Stimulated activated CD8-positive, alpha-beta memory T cell treated with anti-CD3 and anti-CD28 coated beads, Interleukin-4, amount 100 ng/mL, for 4 hours (primary cell): ENCODE measurements around the gene ZDHHC3.

ENCODE experiments used
- DNase-seq, 2 donors: peaks; one replicate each; pipeline ENCODE4 v3.0.0-alpha.2; 2020; ENCODE audit warnings: low read depth in 2 of 2, low spot score in 1 of 2

ZDHHC3 gene

DNA sequence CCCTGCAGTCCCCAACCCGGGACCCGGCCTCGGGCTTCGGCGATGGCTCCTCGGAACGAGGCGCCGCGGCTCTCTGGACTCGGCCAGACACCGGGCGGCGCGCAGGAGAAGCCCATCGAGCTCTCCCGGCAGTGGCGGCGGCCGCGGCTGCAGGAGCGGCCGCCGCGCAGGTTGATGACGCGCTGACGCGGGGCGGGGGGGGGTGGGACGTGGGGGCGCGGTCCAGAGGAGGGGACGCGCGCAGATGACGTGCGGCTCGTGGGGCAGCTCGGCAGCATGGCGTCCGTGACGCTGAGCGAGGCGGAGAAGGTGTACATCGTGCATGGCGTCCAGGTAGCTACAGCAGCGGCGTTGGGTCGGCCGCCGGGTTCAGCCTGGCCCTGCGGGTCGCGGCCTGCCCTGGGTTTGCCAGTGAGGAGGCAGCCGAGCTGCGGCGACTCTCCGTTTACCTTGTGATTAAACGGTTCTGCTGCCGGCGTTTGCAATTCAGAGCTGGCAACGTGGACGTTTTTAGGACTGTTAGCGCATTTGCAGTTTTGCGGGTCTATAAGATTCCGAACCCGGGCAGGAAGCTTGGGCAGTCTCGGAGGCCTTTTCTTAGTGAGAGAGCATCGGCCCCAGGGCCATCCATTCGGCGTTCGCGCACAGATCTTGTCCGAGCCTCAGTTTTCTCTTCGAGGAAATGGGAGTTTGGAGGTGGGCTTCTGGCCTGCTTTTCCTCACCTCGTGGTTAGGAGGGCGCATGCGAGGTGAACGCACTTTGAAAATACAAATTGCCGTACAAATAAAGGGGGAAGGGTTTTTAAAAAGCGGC lies at the start of gene ZDHHC3, which contains the start of gene EXOSC7:
TSS of gene ZDHHC3 (minus strand) at position 173 of the 814 bp plus-strand sequence. CDS start 16,738 bp downstream, outside the sequence.
TSS of gene EXOSC7 (plus strand) at position 243 of the 814 bp plus-strand sequence. CDS start at position 277, 34 bp downstream.
- peak; percentile 59 to 76 for DNase-seq

DNA sequence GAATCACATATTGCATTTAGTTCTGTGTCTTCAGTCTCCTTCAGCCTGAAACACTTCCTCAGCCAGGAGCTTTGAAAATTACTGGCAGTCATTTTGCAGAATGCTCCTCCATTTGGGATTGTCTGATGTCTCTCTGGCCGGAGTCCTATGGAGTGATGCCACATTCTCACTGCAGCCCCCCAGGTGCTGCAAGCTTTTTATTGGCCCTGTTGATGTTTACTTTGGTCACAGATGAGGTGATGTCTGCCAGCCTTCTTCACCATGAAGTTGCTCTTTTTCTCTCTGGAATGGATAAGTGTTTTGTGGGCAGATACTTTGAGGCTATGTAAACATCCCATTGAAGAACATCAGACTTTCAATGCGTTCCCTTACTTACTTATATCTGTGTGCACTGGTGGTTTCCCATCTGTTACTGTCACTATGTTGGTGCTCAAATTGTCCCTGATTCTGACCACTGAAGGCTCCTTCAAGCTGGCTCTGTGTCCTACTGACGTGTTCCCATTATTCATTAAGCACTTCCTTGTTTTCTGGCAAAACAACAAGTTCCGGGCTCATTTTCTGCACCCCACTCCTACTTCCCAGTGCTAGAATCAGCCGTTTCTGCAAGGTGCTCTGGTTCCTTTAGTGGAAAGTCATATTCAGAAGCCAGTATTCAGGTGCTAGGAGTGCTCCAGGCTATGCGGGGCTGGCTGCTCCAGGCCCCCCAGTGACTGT lies 48.7 kb upstream of the ZDHHC3 start:
- no peak for DNase-seq

DNA sequence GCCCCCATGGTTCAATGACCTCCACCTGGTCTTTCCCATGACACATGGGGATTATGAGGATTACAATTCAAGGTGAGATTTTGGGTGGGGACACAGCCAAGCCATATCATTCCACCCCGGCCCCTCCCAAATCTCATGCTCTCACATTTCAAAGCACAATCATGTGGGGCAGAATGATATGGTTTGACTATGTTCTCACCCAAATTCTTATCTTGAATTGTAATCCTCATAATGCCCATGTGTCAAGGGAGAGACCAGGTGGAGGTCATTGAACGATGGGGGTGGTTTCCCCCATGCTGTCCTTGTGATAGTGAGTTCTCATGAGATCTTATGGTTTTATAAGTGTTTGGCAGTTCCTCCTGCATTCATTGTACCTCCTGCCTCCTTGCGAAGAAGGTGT lies 47.7 kb upstream of the ZDHHC3 start:
- no peak for DNase-seq

DNA sequence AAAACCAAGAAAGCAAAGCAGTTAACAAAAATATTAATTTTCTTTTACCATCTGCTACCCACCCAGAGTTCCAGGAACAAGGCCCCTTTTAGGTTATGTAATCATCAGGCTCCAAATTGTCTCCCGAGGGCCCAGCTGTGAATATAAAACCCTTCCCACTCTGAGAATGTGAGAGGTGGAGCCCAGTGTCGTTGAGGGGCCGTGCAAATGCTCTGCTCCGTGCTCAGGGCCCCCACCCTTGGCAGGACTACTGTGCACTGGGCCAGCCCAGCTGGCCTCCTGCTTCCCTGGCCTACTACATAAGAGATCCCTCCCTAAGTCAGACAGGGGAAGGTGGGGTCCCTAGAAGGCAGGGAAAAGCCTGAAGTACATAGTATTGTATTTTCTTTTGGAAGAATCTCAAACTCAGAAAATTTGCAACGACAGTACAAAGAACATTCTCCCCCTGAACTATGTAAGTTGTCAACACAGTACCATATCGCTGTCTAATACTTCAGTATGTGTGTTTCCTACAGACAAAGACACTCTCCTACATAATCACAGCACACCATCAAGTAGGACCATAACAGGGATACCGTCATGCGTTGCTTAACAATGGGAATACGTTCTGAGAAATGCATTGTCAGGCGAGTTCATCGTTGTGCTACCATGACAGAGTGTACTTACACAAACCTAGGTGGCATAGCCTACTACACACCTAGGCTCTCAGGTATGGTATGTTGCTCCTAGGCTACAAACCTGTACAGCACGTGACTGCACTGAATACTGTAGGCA lies 45.7 kb upstream of the ZDHHC3 start:
- no peak for DNase-seq

DNA sequence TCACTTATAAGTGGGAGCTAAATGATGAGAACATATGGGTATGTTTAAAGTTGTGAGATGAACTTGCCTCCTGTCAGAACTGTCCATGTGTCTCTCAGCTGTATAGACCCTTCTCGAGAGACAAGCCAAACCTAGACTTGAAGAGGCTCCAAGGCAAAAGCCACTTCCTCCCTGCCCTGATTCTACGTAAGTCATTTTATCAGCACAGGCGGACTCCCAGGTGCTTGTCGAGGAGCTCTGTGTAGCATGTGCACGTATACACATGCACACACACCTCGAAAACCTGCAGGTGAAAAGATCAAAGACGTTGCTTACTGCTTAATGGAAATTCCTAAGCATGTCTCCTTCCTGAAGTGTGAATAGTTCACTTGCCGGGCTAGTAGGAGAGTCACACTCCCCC lies 44.6 kb upstream of the ZDHHC3 start:
- no peak for DNase-seq

- no peak for DNase-seq
These were observed 41.8 kb upstream of the ZDHHC3 start for GRCh38 chr3:45017821-45018220.

DNA sequence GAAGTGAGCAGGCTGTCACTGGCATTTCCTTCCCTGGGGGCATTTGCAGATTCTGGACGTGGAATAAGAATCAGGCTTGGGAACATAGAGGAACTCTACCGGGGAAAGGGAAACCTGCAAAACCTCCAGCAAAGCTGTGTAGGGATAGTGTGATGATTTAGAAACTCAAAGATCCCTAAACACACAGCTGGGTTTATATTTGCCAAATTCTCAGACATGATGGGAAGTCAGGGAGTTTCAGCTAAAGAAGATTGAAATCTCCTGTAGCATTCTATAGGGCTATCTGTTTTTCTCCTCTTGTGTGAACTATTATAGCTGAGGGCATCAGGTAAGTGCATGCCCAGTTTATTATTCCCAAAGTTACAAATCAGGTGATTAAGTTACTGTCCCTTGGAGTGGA lies 40.9 kb upstream of the ZDHHC3 start:
- DNase-seq: no peak

DNA sequence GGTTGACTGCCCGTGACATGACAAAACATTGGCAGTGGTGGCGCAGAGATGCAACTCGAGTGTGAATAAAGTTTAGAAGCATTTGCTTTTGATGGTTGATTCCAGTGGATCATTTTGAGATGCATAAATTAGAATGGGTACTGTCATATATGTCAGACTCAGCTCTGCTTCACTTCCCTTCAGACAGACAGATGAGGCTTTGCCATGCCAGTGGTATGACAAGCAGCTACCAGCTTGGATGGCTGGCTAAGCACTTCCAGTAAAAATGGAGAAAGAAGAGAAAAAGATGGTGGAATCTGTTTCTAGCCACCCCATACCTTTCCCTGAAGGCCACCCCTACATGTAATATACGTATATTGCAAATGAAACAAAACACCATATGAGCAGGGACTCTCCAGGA lies 36.6 kb upstream of the ZDHHC3 start:
- DNase-seq: no peak

- DNase-seq: no peak
These were observed 36.0 kb upstream of the ZDHHC3 start for GRCh38 chr3:45011756-45012508.

- DNase-seq: no peak
These were observed 34.9 kb upstream of the ZDHHC3 start for GRCh38 chr3:45010811-45011333.

DNA sequence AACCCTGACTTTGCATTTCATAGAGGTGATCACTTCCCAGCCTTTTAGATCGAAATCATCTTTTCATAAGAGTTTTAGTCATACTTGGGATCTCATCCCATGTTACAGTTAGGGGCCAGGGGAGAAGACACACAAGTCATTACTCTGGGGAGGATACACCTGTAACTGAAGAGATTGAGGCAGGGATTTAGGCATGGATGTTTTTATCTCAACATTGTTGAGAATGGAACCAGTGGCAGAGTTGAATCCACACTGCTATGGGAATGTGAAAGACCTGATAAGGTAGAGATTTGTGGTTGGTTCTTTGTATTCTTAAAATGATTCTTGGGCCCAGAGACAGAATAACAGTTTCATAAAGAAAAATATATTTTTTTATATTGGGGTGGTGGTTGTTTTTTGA lies 33.9 kb upstream of the ZDHHC3 start:
- DNase-seq: no peak

GRCh38 chr3:45008117-45008516 lies 32.1 kb upstream of the ZDHHC3 start:
- DNase-seq: no peak

DNA sequence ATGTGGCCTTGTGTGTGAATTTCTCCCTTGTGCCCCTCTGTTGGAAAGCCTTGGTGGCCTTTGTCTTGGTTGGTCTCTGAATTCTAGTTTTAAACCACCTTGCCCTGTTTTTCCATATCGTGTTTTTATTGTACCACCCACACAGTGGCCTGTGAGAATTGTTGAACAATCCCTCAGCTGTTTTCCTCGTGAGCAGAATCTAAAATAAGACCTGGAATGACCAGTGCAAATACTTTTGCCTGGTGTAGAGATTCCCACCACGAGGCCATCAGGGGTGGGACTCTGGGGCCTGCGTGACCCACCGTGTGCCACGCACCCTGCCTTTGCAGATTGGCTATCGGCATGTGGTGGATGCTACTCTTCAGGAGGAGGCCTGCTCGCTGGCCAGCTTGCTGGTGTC lies 31.1 kb upstream of the ZDHHC3 start:
- no peak for DNase-seq

DNA sequence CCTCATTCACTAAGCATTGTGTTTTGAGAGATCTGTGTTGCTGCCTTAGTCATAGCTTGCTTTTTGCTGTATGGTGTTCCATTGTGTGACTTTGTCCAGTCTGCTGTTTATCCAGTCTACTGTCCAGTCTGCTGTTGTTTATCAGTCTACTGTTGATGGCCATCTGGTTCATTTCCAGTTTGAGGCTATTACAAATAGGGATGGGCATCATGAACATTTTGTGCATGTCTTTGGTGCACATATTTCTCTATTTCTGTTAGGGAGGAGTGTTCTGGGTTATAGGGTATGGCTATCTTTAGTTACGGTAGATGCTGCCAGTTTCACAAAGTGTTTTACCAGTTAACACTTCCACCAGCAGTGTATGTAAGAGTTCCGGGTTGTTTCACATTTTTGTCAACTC lies 27.9 kb upstream of the ZDHHC3 start:
- no peak for DNase-seq

DNA sequence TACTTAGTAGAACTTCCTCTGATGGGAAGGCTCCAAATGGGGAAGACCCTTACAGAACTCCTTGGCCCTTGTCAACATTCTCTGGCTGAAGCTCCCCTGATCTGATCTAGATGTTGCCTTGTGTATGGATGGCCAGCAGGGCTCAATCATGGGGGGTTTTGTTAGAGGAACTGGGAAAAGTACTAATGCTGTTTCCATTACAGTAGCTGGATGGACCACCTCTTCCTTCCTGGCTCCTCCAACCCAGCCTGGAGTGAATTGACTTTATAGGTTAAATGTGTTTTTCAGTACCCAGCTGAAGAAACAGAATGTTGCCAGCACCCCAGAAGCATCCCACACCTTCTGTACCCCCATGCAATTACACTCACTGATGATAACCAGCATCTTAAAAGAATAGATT lies 27.4 kb upstream of the ZDHHC3 start:
- DNase-seq: no peak

- DNase-seq: no peak
These were observed 26.7 kb upstream of the ZDHHC3 start for GRCh38 chr3:45002720-45003119.

DNA sequence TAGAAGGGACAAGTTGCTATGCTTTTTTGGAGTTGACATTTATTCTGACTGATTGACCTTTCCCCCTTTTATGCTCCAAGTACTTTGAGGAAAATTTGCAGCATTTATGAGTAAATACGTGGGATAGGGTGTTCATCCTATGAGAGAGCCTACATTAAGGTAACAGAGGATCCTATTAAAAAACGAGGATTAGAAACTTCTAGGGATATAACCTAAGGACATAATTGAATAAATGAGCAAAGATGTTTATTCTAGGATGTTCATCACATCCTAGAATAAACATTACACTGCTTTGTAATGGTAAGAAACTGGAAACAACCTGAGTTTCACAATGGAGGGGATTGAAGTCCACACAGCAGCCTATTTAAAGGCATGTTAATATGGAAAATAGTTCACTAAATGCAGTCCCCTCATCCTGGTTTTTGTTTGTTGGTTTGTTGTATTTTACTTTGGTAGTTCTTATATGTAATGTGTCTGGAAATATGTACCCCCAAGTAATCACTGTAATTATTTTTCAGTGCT lies 26.2 kb upstream of the ZDHHC3 start:
- no peak for DNase-seq

DNA sequence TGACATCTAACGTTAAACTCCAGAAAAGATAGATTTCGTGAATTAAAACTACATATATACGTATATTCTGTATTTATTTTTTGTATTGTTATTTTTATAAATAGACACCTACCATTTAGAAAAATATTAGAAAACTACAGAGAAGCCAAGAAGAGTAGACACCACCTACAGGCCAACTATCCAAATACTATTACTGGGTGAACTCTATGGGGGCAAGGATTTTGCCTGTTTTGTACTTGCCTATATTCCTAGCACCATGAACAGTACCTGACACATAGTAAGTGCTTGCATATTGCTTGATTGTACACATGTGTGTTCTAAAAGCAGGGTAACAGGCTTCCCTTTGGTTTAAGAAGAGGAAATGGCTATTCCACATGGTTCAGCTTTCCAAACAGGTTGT lies 25.8 kb upstream of the ZDHHC3 start:
- no peak for DNase-seq

- no peak for DNase-seq
These were observed 24.8 kb upstream of the ZDHHC3 start for GRCh38 chr3:45000823-45001222.

DNA sequence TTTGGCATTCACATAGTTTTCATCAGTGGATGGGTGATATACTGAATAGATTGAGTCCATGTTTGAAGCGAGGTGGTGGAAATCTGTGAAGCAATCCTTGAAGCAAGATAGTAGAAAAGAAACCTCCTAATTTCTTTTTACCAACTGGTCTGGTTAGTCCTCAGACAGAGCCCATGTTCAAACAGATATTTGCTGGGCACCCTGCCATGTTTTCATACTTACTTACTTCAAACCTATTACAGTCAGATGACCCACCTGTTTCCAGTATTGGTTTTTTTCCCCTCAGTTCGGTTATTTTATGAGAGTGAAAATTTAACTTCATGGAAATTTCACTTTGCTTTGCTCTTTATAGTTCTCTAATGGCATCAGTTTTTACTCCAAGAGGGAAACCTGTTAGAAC lies 23.8 kb upstream of the ZDHHC3 start:
- DNase-seq: no peak
